ENCODE data around the gene PCDHGA12. TPM values are rescaled to one million over a fixed set of nuclear protein-coding genes. Genes with fewer than 3 reads are reported as not detected.

The PCDHGA12 gene
- total RNA-seq, 1 donor from 2014 or later: 3.1 TPM

GRCh38 chr5:141478321-141478945, 48.1 kb downstream of the PCDHGA12 start:
- Histone ChIP-seq H3K4me1 (ENCODE audit: control insufficient read depth in 3 of 3, insufficient read depth in 3 of 3, low read length in 3 of 3) (peaks cover 41 to 49% (median 46%) of the 10 kb centered on the region in 3 donors), H3K36me3 (ENCODE audit: control insufficient read depth in 3 of 3, insufficient read depth in 3 of 3, low read length in 3 of 3) (no peaks in the 10 kb centered on the region), H3K27ac (ENCODE audit: low read depth, low read length) (no peak overlapping the region), H3K4me3 (ENCODE audit: low read length in 3 of 3) (peak overlapping the region; percentile 46 to 96 (median 91)), H3K27me3 (ENCODE audit: control insufficient read depth in 3 of 3, insufficient read depth in 3 of 3, low read length in 3 of 3) (no peaks in the 10 kb centered on the region), H3K9ac (ENCODE audit: low read depth in 1 of 3, low read length in 3 of 3) (peak overlapping the region in 2 of 3 donors; percentile 57 to 84), H3K9me3 (ENCODE audit: control insufficient read depth in 3 of 3, low read length in 3 of 3) (no peaks in the 10 kb centered on the region)

DNA sequence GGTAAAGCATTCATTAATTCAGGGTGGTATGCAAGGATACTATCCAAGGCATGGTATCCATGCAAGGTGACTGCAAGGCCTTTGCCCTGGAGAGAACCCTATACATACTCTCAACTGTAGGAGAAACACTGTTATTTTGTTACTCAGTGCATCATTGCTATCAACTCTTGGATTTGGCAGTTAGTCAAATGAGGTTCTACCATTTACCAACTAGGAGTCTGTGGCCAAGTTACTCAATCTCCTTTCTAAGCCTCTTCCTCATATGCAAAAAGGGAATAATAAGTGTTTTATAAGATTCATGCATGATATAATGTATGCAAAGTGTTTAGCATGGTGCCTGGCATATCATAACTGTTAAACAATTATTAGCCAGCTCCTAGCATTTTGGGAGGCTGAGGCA, 49.5 kb downstream of the PCDHGA12 start:
- no peak overlapping the region for H3K27ac ChIP-seq (ENCODE audit: low read depth, low read length)
- H3K4me1 ChIP-seq (ENCODE audit: control insufficient read depth in 3 of 3, insufficient read depth in 3 of 3, low read length in 3 of 3): peaks cover 53 to 58% (median 55%) of the 10 kb centered on the region in 3 donors
- H3K36me3 ChIP-seq (ENCODE audit: control insufficient read depth in 3 of 3, insufficient read depth in 3 of 3, low read length in 3 of 3): no peaks in the 10 kb centered on the region
- H3K9me3 ChIP-seq (ENCODE audit: control insufficient read depth in 3 of 3, low read length in 3 of 3): no peaks in the 10 kb centered on the region
- H3K4me3 ChIP-seq (ENCODE audit: low read length in 3 of 3): peak overlapping the region in 2 of 3 donors; percentile 27 to 61
- H3K27me3 ChIP-seq (ENCODE audit: control insufficient read depth in 3 of 3, insufficient read depth in 3 of 3, low read length in 3 of 3): no peaks in the 10 kb centered on the region
- H3K9ac ChIP-seq (ENCODE audit: low read depth in 1 of 3, low read length in 3 of 3): no peak overlapping the region

Other genes with a start within 250 kb of the PCDHGA12 start
- gene PCDHB16, start 248.1 kb upstream of the PCDHGA12 start, total RNA-seq: 1.6 TPM
- gene PCDHB9, start 243.3 kb upstream of the PCDHGA12 start, total RNA-seq: 1.0 TPM
- 2.6 TPM for gene PCDHB10, start 238.2 kb upstream of the PCDHGA12 start, total RNA-seq
- gene PCDHB11, start 230.9 kb upstream of the PCDHGA12 start, total RNA-seq: 4.2 TPM
- 1.6 TPM for gene PCDHB12, start 221.8 kb upstream of the PCDHGA12 start, total RNA-seq
- gene PCDHB13, start 216.6 kb upstream of the PCDHGA12 start, total RNA-seq: 1.6 TPM
- 4.2 TPM for gene PCDHB14, start 207.2 kb upstream of the PCDHGA12 start, total RNA-seq
- gene PCDHB15, start 185.1 kb upstream of the PCDHGA12 start, total RNA-seq: 4.2 TPM
- 0.52 TPM for gene SLC25A2, start 126.5 kb upstream of the PCDHGA12 start, total RNA-seq
- gene TAF7, start 109.7 kb upstream of the PCDHGA12 start, total RNA-seq: 72.0 TPM
- 0.52 TPM for gene PCDHGA1, start 100.0 kb upstream of the PCDHGA12 start, total RNA-seq
- gene PCDHGA2, start 91.7 kb upstream of the PCDHGA12 start, total RNA-seq: 1.6 TPM
- gene PCDHGA3, start 86.7 kb upstream of the PCDHGA12 start, total RNA-seq: 2.1 TPM
- 1.6 TPM for gene PCDHGB1, start 80.4 kb upstream of the PCDHGA12 start, total RNA-seq
- gene PCDHGA4, start 75.5 kb upstream of the PCDHGA12 start, total RNA-seq: 1.0 TPM
- gene PCDHGB2, start 70.5 kb upstream of the PCDHGA12 start, total RNA-seq: 2.1 TPM
- 2.1 TPM for gene PCDHGA5, start 66.3 kb upstream of the PCDHGA12 start, total RNA-seq
- 3.1 TPM for gene PCDHGB3, start 60.3 kb upstream of the PCDHGA12 start, total RNA-seq
- gene PCDHGA6, start 56.6 kb upstream of the PCDHGA12 start, total RNA-seq: 4.2 TPM
- 3.7 TPM for gene PCDHGA7, start 47.8 kb upstream of the PCDHGA12 start, total RNA-seq
- gene PCDHGB4, start 42.8 kb upstream of the PCDHGA12 start, total RNA-seq: 4.7 TPM
- 3.7 TPM for gene PCDHGA8, start 37.9 kb upstream of the PCDHGA12 start, total RNA-seq
- 3.7 TPM for gene PCDHGB5, start 32.6 kb upstream of the PCDHGA12 start, total RNA-seq
- 4.7 TPM for gene PCDHGA9, start 27.7 kb upstream of the PCDHGA12 start, total RNA-seq
- 5.2 TPM for gene PCDHGB6, start 22.5 kb upstream of the PCDHGA12 start, total RNA-seq
- gene PCDHGA10, start 17.5 kb upstream of the PCDHGA12 start, total RNA-seq: 4.2 TPM
- 7.3 TPM for gene PCDHGB7, start 12.8 kb upstream of the PCDHGA12 start, total RNA-seq
- 6.8 TPM for gene PCDHGA11, start 9.5 kb upstream of the PCDHGA12 start, total RNA-seq
- 38.1 TPM for gene PCDHGC3, start 45.5 kb downstream of the PCDHGA12 start, total RNA-seq
- gene PCDHGC4, start 54.5 kb downstream of the PCDHGA12 start, total RNA-seq: 3.7 TPM
- gene PCDHGC5, start 58.6 kb downstream of the PCDHGA12 start, total RNA-seq: 2.1 TPM
- gene DIAPH1, start 188.5 kb downstream of the PCDHGA12 start, total RNA-seq: 16.7 TPM
- 40.7 TPM for gene HDAC3, start 206.3 kb downstream of the PCDHGA12 start, total RNA-seq
- gene RELL2, start 206.5 kb downstream of the PCDHGA12 start, total RNA-seq: under 0.01 TPM
- 5.2 TPM for gene FCHSD1, start 220.9 kb downstream of the PCDHGA12 start, total RNA-seq